Psoas muscle (tissue), 8 donors: Measurements from ENCODE around the gene MUC22. TPM values are rescaled to one million over a fixed set of nuclear protein-coding genes. Genes with fewer than 3 reads are reported as not detected.
"Not testable (repeated sequence)": the region's sequence is repeated elsewhere in the genome, so short reads cannot be mapped to it uniquely, and the experiment has no call there.

Source experiments
- ATAC-seq, 4 donors: fragments of 200-7000 bp; cut with Tn5 transposase; one replicate each; pipeline ENCODE4 v1.9.1; 2020; ENCODE audit warnings: moderate library complexity in 3 of 4, mild to moderate bottlenecking in 2 of 4
- DNase-seq, 2 donors: peaks; one replicate each; pipeline ENCODE4 v3.0.0-alpha.2; 2020
- H3K27ac ChIP-seq: fragments of 200-600 bp; one replicate; pipeline ENCODE4 v1.8.0; 2022
- H3K27me3 ChIP-seq, 3 donors: fragments of 200-600 bp in 1 of 3; one replicate each; pipeline versions ENCODE4 v1.6.1 to v1.8.0; 2013 to 2022; ENCODE audit warnings: low read length in 2 of 3, mild to moderate bottlenecking in 2 of 3, moderate library complexity in 1 of 3; ENCODE audit not compliant: insufficient read depth in 3 of 3
- H3K36me3 ChIP-seq, 2 donors: fragments of 200-600 bp in 1 of 2; one replicate each; pipeline versions ENCODE4 v1.6.1 to v1.8.0; 2013 to 2022; ENCODE audit warnings: low read depth in 1 of 2, mild to moderate bottlenecking in 1 of 2, moderate library complexity in 1 of 2; ENCODE audit not compliant: insufficient read depth in 1 of 2
- H3K4me1 ChIP-seq: fragments of 200-600 bp; one replicate; pipeline ENCODE4 v1.8.0; 2022
- H3K4me3 ChIP-seq: fragments of 200-600 bp; one replicate; pipeline ENCODE4 v1.8.0; 2022; ENCODE audit warnings: mild to moderate bottlenecking
- H3K9me3 ChIP-seq: fragments of 200-600 bp; one replicate; pipeline ENCODE4 v1.8.0; 2022
- CTCF ChIP-seq: fragments of 200-600 bp; IDR thresholded peaks from one replicate; pipeline ENCODE4 v1.8.0; 2022; ENCODE audit warnings: antibody characterized with exemption
- WGBS, 3 donors: extraction: QIAGEN DNeasy Blood & Tissue Kit; methylation state at CpG; one replicate each; pipeline versions ENCODE4 v1.1.6 to v1.1.7; 2013; 5-methylcytosine and 5-hydroxymethylcytosine counted together
- intact Hi-C, 2 donors: fragments of 100-400 bp; cut with DNase I; formaldehyde crosslinking; loops; one replicate each; pipeline versions ENCODE4 v1.11.0 to v1.14.2; 2022
- polyA plus RNA-seq, 3 donors: library from polyadenylated mRNA; stranded (reverse); fragments of 200-250 nt; gene quantifications; one replicate each; pipeline ENCODE4 v1.2.3, GENCODE V29; 2013
- total RNA-seq, 4 donors: library from RNA; stranded (reverse); fragmentation: NEBNext Ultra II Directional in 2 of 4; extraction: Animal tissue kit (Norgen Biotek cat#: 25700) in 2 of 4; gene quantifications; one replicate each; pipeline versions ENCODE4 v1.2.1 to v1.2.4, GENCODE V29; 2021 to 2023
- donor health status: healthy with polysubstance abuse.
- donor health status: DM: no; HTN: no; CAD: no; lungs with moderate emphysema.
- donor health status: Bipolar disorder and iron deficiency.
- donor health status: healthy.
- donor health status: DM: yes; HTN: yes; CAD: no.
- donor health status: DM: no; HTN: no; CAD: no.
- donor health status: DM: no; HTN: no; CAD: no.
- donor health status: DM: yes; HTN: yes; CAD: no.

MUC22 gene
- total and polyA plus RNA-seq, 7 donors, result 0.04 to 0.38 (median 0.08) TPM; not detected in 2

- TF ChIP-seq CTCF, result no peak
- intact Hi-C loops, result no loop called here
- 89 to 93% (median 91%) methylated on average over 9 of the region's 9 CpGs for WGBS, 3 donors
- H3K9me3 ChIP-seq, result no peaks in the 10 kb centered on the region
- DNase-seq (no peak), ATAC-seq (no peak)
- H3K27ac ChIP-seq, result no peak overlapping the region
- H3K4me3 ChIP-seq, result no peak overlapping the region
- no peaks in the 10 kb centered on the region for H3K36me3 ChIP-seq
- H3K27me3 ChIP-seq, result peaks cover 0 to 5% (median 0%) of the 10 kb centered on the region in 3 donors
- H3K4me1 ChIP-seq, result no peaks in the 10 kb centered on the region
Observed at GRCh38 chr6:30988209-30988825, 22.0 kb upstream of the MUC22 start.

GRCh38 chr6:30990422-30991086, 19.7 kb upstream of the MUC22 start:
- no peaks in the 10 kb centered on the region for H3K4me1 ChIP-seq
- no peaks in the 10 kb centered on the region for H3K36me3 ChIP-seq
- no peaks in the 10 kb centered on the region for H3K27me3 ChIP-seq
- TF ChIP-seq CTCF, result no peak
- intact Hi-C loops, result no loop called here
- DNase-seq, result no peak
- no peak overlapping the region for H3K27ac ChIP-seq
- no peaks in the 10 kb centered on the region for H3K9me3 ChIP-seq
- no peak for ATAC-seq
- WGBS, 3 donors, result 45 to 49% (median 46%) methylated on average over 8 of the region's 8 CpGs
- H3K4me3 ChIP-seq, result no peak overlapping the region

GRCh38 chr6:30991891-30992290, 18.4 kb upstream of the MUC22 start:
- WGBS, 3 donors, result 70 to 83% (median 76%) methylated on average over 2 of the region's 2 CpGs
- ATAC-seq, result no peak
- no peak for DNase-seq
- no peaks in the 10 kb centered on the region for H3K9me3 ChIP-seq
- intact Hi-C loops, result no loop called here
- H3K36me3 ChIP-seq, result no peaks in the 10 kb centered on the region
- H3K4me1 ChIP-seq, result no peaks in the 10 kb centered on the region
- no peak overlapping the region for H3K27ac ChIP-seq
- H3K4me3 ChIP-seq, result no peak overlapping the region
- TF ChIP-seq CTCF, result no peak
- H3K27me3 ChIP-seq, result no peaks in the 10 kb centered on the region

GRCh38 chr6:30997301-30997700, 13.0 kb upstream of the MUC22 start:
- intact Hi-C loops, result no loop called here
- no peaks in the 10 kb centered on the region for H3K9me3 ChIP-seq
- 95 to 100% (median 97%) methylated on average over 2 of the region's 2 CpGs for WGBS, 3 donors
- H3K36me3 ChIP-seq, result no peaks in the 10 kb centered on the region
- no peak overlapping the region for H3K4me3 ChIP-seq
- DNase-seq, result no peak
- H3K4me1 ChIP-seq, result no peaks in the 10 kb centered on the region
- no peak for ATAC-seq
- no peaks in the 10 kb centered on the region for H3K27me3 ChIP-seq
- no peak for TF ChIP-seq CTCF
- no peak overlapping the region for H3K27ac ChIP-seq

GRCh38 chr6:30998785-30999184, 11.5 kb upstream of the MUC22 start:
- 36 to 49% (median 43%) methylated on average over 5 of the region's 5 CpGs for WGBS, 3 donors
- Histone ChIP-seq H3K36me3 (no peaks in the 10 kb centered on the region), H3K27me3 (no peaks in the 10 kb centered on the region), H3K4me3 (no peak overlapping the region), H3K4me1 (no peaks in the 10 kb centered on the region), H3K9me3 (no peaks in the 10 kb centered on the region), H3K27ac (no peak overlapping the region)
- DNase-seq (no peak), ATAC-seq (peak in 3 of 4 donors; percentile 51 to 92 (median 71))
- no peak for TF ChIP-seq CTCF
- intact Hi-C loops, result no loop called here

- 93 to 94% (median 93%) methylated on average over 17 to 39 of the region's 39 CpGs for WGBS, 3 donors
- not testable (repeated sequence) for ATAC-seq
Observed at GRCh38 chr6:31000067-31000860, 10.0 kb upstream of the MUC22 start.

More at GRCh38 chr6:31000067-31000860, 10.0 kb upstream of the MUC22 start:
- intact Hi-C loops, H3K36me3 ChIP-seq, DNase-seq, H3K27me3 ChIP-seq, H3K27ac ChIP-seq, H3K4me1 ChIP-seq, H3K9me3 ChIP-seq, H3K4me3 ChIP-seq: not testable (repeated sequence)
